Endothelial cell (in vitro differentiated cells): Measurements from ENCODE around the gene DDX52. TPM values are rescaled to one million over a fixed set of nuclear protein-coding genes. Genes with fewer than 3 reads are reported as not detected.
"Not testable (repeated sequence)": the region's sequence is repeated elsewhere in the genome, so short reads cannot be mapped to it uniquely, and the experiment has no call there.

ENCODE experiments used
- DNase-seq: peaks from one replicate; pipeline ENCODE4 v3.0.0; 2021; ENCODE audit warnings: low spot score
- H3K27ac Mint-ChIP-seq: one replicate; pipeline ENCODE4 v1.8.0; 2021; ENCODE audit warnings: mixed read lengths, inconsistent platforms; ENCODE audit not compliant: unreplicated experiment
- H3K27me3 Mint-ChIP-seq: one replicate; pipeline ENCODE4 v1.8.0; 2021; ENCODE audit warnings: mild to moderate bottlenecking, moderate library complexity, mixed read lengths, inconsistent platforms; ENCODE audit not compliant: unreplicated experiment
- H3K36me3 Mint-ChIP-seq: one replicate; pipeline ENCODE4 v1.8.0; 2021; ENCODE audit warnings: mild to moderate bottlenecking, low read depth, mixed read lengths, inconsistent platforms; ENCODE audit not compliant: unreplicated experiment
- H3K4me1 Mint-ChIP-seq: one replicate; pipeline ENCODE4 v1.8.0; 2021; ENCODE audit warnings: mild to moderate bottlenecking, mixed read lengths, inconsistent platforms; ENCODE audit not compliant: unreplicated experiment
- H3K4me3 Mint-ChIP-seq: one replicate; pipeline ENCODE4 v1.8.0; 2021; ENCODE audit warnings: mild to moderate bottlenecking, mixed read lengths, inconsistent platforms; ENCODE audit not compliant: unreplicated experiment
- H3K9me3 Mint-ChIP-seq: one replicate; pipeline ENCODE4 v1.8.0; 2021; ENCODE audit warnings: mixed read lengths, inconsistent platforms; ENCODE audit not compliant: unreplicated experiment
- CTCF ChIP-seq: fragments of 200-600 bp; sonication (generic); IDR thresholded peaks from one replicate; pipeline ENCODE4 v1.5.0; 2021; ENCODE audit warnings: antibody characterized with exemption; ENCODE audit not compliant: unreplicated experiment
- long read RNA-seq: library from polyadenylated mRNA; unstranded; transcript quantifications from one replicate; pipeline ENCODE4 v2.0.0, GENCODE V29; 2020; ENCODE audit not compliant: unreplicated experiment
- total RNA-seq: library from RNA; stranded (reverse); fragmentation: NEBNext Ultra II Directional; extraction: Animal tissue kit (Norgen Biotek cat#: 25700); gene quantifications from one replicate; pipeline ENCODE4 v1.2.1, GENCODE V29; 2021; ENCODE audit not compliant: unreplicated experiment

Gene DDX52
- 35.5 TPM for total RNA-seq
- long read RNA-seq, full-length matches to known transcripts = 4 of 20 reads
- long read RNA-seq, partial matches to known transcripts = 10 of 20 reads
- long read RNA-seq, other reads (novel, unspliced or antisense) = 6 of 20 reads

GRCh38 chr17:37643118-37643766 is at the start of gene DDX52:
Gene DDX52 (minus strand): TSS chr17:37643446. CDS start chr17:37643420, 26 bp downstream.
- Mint-ChIP-seq H3K4me1 (peaks cover 22% of the 10 kb centered on the region), H3K27ac (peak within 1 kb of the TSS; percentile 93), H3K36me3 (peaks cover 6% of the 10 kb centered on the region), H3K4me3 (peak within 1 kb of the TSS; percentile 97), H3K27me3 (peaks cover 4% of the 10 kb centered on the region), H3K9me3 (no peaks in the 10 kb centered on the region)
- DNase-seq = peak; percentile 82
- TF ChIP-seq CTCF = no peak

- H3K9me3 Mint-ChIP-seq = no peaks in the 10 kb centered on the region
- H3K4me1 Mint-ChIP-seq = peaks cover 7% of the 10 kb centered on the region
- H3K27me3 Mint-ChIP-seq = peaks cover 5% of the 10 kb centered on the region
- H3K36me3 Mint-ChIP-seq = peaks cover 4% of the 10 kb centered on the region
- no peak for DNase-seq
- H3K4me3 Mint-ChIP-seq = no peak overlapping the region
- no peak for TF ChIP-seq CTCF
- H3K27ac Mint-ChIP-seq = no peak overlapping the region
Measured at GRCh38 chr17:37691807-37692206, 48.6 kb upstream of the DDX52 start.

GRCh38 chr17:37689317-37689716 is 46.1 kb upstream of the DDX52 start:
- no peak for TF ChIP-seq CTCF
- Mint-ChIP-seq H3K4me1 (peaks cover 10% of the 10 kb centered on the region), H3K27me3 (peaks cover 2% of the 10 kb centered on the region), H3K36me3 (no peaks in the 10 kb centered on the region), H3K4me3 (no peak overlapping the region), H3K9me3 (no peaks in the 10 kb centered on the region), H3K27ac (no peak overlapping the region)
- no peak for DNase-seq

- H3K4me1 Mint-ChIP-seq = peaks cover 10% of the 10 kb centered on the region
- H3K27me3 Mint-ChIP-seq = peaks cover 2% of the 10 kb centered on the region
- no peak overlapping the region for H3K4me3 Mint-ChIP-seq
- H3K9me3 Mint-ChIP-seq = no peaks in the 10 kb centered on the region
- H3K27ac Mint-ChIP-seq = no peak overlapping the region
- TF ChIP-seq CTCF = no peak
- DNase-seq = no peak
- no peaks in the 10 kb centered on the region for H3K36me3 Mint-ChIP-seq
Measured at GRCh38 chr17:37683454-37683984, 40.3 kb upstream of the DDX52 start.

- H3K4me3 Mint-ChIP-seq = no peak overlapping the region
- peaks cover 4% of the 10 kb centered on the region for H3K4me1 Mint-ChIP-seq
- H3K9me3 Mint-ChIP-seq = no peaks in the 10 kb centered on the region
- no peak for DNase-seq
- no peaks in the 10 kb centered on the region for H3K36me3 Mint-ChIP-seq
- H3K27ac Mint-ChIP-seq = no peak overlapping the region
- no peaks in the 10 kb centered on the region for H3K27me3 Mint-ChIP-seq
- no peak for TF ChIP-seq CTCF
Measured at GRCh38 chr17:37682007-37682406, 38.8 kb upstream of the DDX52 start.

GRCh38 chr17:37679995-37680394 is 36.7 kb upstream of the DDX52 start:
- not testable (repeated sequence) for H3K27me3 Mint-ChIP-seq, H3K4me1 Mint-ChIP-seq, H3K27ac Mint-ChIP-seq, H3K9me3 Mint-ChIP-seq, H3K4me3 Mint-ChIP-seq, H3K36me3 Mint-ChIP-seq, DNase-seq
